Spleen (tissue), 7 donors: ENCODE measurements around the gene AGT.

Experiments
- POLR2A ChIP-seq, 3 donors: fragments of 450-650 bp; IDR thresholded peaks; one replicate each; pipeline ENCODE4 v1.5.1; 2017; ENCODE audit warnings: antibody characterized with exemption in 3 of 3, mild to moderate bottlenecking in 1 of 3
- POLR2AphosphoS5 ChIP-seq, 3 donors: sonication (generic); formaldehyde crosslinking; IDR thresholded peaks; one replicate each; pipeline ENCODE4 v1.5.1; 2017; ENCODE audit warnings: antibody characterized with exemption in 3 of 3
- TF ChIP-seq, protein P1 (sequence below), 11 experiments: fragments of 200-600 bp in 7 of 11; fragments of 450-650 bp in 4 of 11; sonication (generic) in 4 of 11; IDR thresholded peaks in 8 of 11; conservative IDR thresholded peaks in 3 of 11; 1 replicate in 7 of 11; 2 replicates in 4 of 11; pipeline versions ENCODE4 v1.4.0 to v1.8.0; 2016 to 2021; ENCODE audit warnings: antibody characterized with exemption in 11 of 11, inconsistent platforms in 4 of 11, mild to moderate bottlenecking in 1 of 11
- donor health status: DM: no; HTN: no; CAD: no; lungs with moderate emphysema.
- donor health status: DM: no; HTN: no; CAD: no.
- donor health status: DM: no; HTN: no; CAD: no.

DNA sequence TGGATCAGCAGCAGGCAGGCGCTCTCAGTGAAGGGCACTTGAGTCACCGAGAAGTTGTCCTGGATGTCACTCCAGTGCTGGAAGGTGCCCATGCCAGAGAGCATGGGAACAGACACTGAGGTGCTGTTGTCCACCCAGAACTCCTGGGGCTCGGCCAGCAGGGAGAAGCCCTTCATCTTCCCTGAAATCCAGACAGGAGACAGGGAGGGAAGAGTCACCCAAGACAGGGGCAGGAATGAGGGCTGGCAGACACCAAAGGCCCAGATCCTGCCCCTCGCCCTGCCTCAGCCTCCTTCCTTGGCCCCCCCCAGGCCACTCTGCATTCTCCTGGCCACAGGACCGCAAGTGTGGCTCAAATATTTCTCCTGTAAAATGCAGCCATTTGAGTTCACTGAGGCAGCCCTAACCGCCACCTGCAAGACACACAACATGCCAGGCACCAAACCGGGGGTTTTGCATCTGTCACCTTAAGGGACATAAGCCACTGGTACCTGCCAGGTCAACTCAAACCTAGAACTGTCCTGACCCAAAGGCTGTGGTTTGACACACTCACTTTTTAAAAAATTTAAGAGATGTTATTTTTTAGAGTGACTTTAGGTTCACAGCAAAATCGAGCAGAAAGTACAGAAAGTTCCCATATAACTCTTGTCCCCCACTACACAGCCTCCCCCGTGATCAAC, 7.8 kb downstream of the AGT start:
- TF ChIP-seq, protein P1, sequence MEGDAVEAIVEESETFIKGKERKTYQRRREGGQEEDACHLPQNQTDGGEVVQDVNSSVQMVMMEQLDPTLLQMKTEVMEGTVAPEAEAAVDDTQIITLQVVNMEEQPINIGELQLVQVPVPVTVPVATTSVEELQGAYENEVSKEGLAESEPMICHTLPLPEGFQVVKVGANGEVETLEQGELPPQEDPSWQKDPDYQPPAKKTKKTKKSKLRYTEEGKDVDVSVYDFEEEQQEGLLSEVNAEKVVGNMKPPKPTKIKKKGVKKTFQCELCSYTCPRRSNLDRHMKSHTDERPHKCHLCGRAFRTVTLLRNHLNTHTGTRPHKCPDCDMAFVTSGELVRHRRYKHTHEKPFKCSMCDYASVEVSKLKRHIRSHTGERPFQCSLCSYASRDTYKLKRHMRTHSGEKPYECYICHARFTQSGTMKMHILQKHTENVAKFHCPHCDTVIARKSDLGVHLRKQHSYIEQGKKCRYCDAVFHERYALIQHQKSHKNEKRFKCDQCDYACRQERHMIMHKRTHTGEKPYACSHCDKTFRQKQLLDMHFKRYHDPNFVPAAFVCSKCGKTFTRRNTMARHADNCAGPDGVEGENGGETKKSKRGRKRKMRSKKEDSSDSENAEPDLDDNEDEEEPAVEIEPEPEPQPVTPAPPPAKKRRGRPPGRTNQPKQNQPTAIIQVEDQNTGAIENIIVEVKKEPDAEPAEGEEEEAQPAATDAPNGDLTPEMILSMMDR (IDR thresholded peaks at IDR 0.05 in 8 of 11, conservative IDR thresholded peaks at IDR 0.05 in 3 of 11) = no peak
- TF ChIP-seq POLR2A (IDR thresholded peaks at IDR 0.05) (no peak), POLR2AphosphoS5 (IDR thresholded peaks at IDR 0.05) (no peak)
